GM18909 (cell line): ENCODE results near the gene SCARF1.
A peak's percentile ranks its signal among the peaks of the same experiment; 100 is the strongest.

Experiments
- ATAC-seq: cut with Tn5 transposase; IDR thresholded peaks from one replicate; pipeline ENCODE4 v1.9.1; 2021; ENCODE audit warnings: mild to moderate bottlenecking; ENCODE audit not compliant: unreplicated experiment, poor library complexity

The SCARF1 gene

GRCh38 chr17:1629504-1630310 lies 15.8 kb downstream of the SCARF1 start:
- ATAC-seq: no peak

- ATAC-seq: peak; percentile 53
Measured at GRCh38 chr17:1628856-1629503, 16.6 kb downstream of the SCARF1 start.

- ATAC-seq: peak; percentile 61
Measured at GRCh38 chr17:1627982-1628855, 17.3 kb downstream of the SCARF1 start, which contains the start of gene SLC43A2. Gene SLC43A2, minus strand, starts transcription at chr17:1628834. Its CDS starts 960 bp downstream, at chr17:1627874.

- ATAC-seq: no peak
Measured at GRCh38 chr17:1627182-1627981, 18.1 kb downstream of the SCARF1 start.

- ATAC-seq: no peak
Measured at GRCh38 chr17:1626333-1626732, 19.2 kb downstream of the SCARF1 start.

GRCh38 chr17:1625581-1625980 lies 20.0 kb downstream of the SCARF1 start:
- ATAC-seq: no peak

- no peak for ATAC-seq
Measured at GRCh38 chr17:1625053-1625452, 20.5 kb downstream of the SCARF1 start.

- ATAC-seq: no peak
Measured at GRCh38 chr17:1624650-1625049, 20.9 kb downstream of the SCARF1 start.

GRCh38 chr17:1623057-1623630 lies 22.4 kb downstream of the SCARF1 start:
- ATAC-seq: no peak

GRCh38 chr17:1621273-1621954 lies 24.1 kb downstream of the SCARF1 start:
- ATAC-seq: no peak

- ATAC-seq: no peak
Measured at GRCh38 chr17:1620486-1620885, 25.0 kb downstream of the SCARF1 start.

- ATAC-seq: no peak
Measured at GRCh38 chr17:1617620-1618174, 27.8 kb downstream of the SCARF1 start.

- ATAC-seq: no peak
Measured at GRCh38 chr17:1616101-1616500, 29.4 kb downstream of the SCARF1 start.

- no peak for ATAC-seq
Measured at GRCh38 chr17:1612400-1612799, 33.1 kb downstream of the SCARF1 start.

- no peak for ATAC-seq
Measured at GRCh38 chr17:1611715-1612114, 33.8 kb downstream of the SCARF1 start.

GRCh38 chr17:1608676-1609075 lies 36.9 kb downstream of the SCARF1 start:
- no peak for ATAC-seq

GRCh38 chr17:1607971-1608320 lies 37.6 kb downstream of the SCARF1 start:
- ATAC-seq: no peak

GRCh38 chr17:1606352-1606985 lies 39.1 kb downstream of the SCARF1 start:
- ATAC-seq: peak; percentile 19
